ENCODE results near the gene GATB.

DNA sequence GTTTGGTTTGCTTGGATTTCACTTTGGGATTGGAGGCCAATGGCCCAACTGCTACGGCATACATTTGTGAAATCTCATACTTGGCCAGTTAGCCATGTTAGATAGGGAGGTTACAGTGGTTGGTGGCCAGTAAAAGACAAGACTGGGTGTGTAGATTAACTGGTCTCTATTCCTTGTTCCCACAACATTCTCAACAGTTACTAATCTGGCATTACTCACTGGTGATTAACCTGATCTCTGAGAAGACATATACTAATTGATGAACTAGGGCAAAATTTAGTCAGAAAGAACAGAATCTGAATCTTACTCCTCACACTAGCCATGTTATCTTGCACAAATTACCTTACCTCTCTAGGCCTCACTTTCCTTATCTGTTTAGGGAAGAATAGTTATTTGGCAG lies 33.4 kb downstream of the GATB start:
- no peak for TF ChIP-seq POLR2A (IDR thresholded peaks at IDR 0.05)
- TF ChIP-seq, protein P1, sequence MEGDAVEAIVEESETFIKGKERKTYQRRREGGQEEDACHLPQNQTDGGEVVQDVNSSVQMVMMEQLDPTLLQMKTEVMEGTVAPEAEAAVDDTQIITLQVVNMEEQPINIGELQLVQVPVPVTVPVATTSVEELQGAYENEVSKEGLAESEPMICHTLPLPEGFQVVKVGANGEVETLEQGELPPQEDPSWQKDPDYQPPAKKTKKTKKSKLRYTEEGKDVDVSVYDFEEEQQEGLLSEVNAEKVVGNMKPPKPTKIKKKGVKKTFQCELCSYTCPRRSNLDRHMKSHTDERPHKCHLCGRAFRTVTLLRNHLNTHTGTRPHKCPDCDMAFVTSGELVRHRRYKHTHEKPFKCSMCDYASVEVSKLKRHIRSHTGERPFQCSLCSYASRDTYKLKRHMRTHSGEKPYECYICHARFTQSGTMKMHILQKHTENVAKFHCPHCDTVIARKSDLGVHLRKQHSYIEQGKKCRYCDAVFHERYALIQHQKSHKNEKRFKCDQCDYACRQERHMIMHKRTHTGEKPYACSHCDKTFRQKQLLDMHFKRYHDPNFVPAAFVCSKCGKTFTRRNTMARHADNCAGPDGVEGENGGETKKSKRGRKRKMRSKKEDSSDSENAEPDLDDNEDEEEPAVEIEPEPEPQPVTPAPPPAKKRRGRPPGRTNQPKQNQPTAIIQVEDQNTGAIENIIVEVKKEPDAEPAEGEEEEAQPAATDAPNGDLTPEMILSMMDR (IDR thresholded peaks at IDR 0.05), result no peak

Data from heart left ventricle (tissue), 13 donors.